ENCODE data around the gene OR14K1.
"Not testable (repeated sequence)": the region's sequence is repeated elsewhere in the genome, so short reads cannot be mapped to it uniquely, and the experiment has no call there.

Gene OR14K1

GRCh38 chr1:247738315-247738714 is at the start of gene OR14K1:
TSS of gene OR14K1 (plus strand) at chr1:247738615. CDS start at chr1:247738615, 0 bp downstream.
- no peak for TF ChIP-seq CTCF (conservative IDR thresholded peaks at IDR 0.05)
- H3K27ac ChIP-seq: no peak within 1 kb of the TSS

GRCh38 chr1:247701338-247701737 is 37.1 kb upstream of the OR14K1 start:
- no peak overlapping the region for H3K27ac ChIP-seq
- no peak for TF ChIP-seq CTCF (conservative IDR thresholded peaks at IDR 0.05)

- H3K27ac ChIP-seq: not testable (repeated sequence)
These were observed 27.7 kb upstream of the OR14K1 start for GRCh38 chr1:247710681-247711080.

GRCh38 chr1:247713753-247714152 is 24.7 kb upstream of the OR14K1 start:
- no peak overlapping the region for H3K27ac ChIP-seq
- TF ChIP-seq CTCF (conservative IDR thresholded peaks at IDR 0.05): no peak

GRCh38 chr1:247716546-247716945 is 21.9 kb upstream of the OR14K1 start, which contains the start of gene OR6F1:
TSS of gene OR6F1 (minus strand) at chr1:247716646. CDS start at chr1:247712755, 3,891 bp downstream.
- no peak within 1 kb of the TSS for H3K27ac ChIP-seq
- TF ChIP-seq CTCF (conservative IDR thresholded peaks at IDR 0.05): no peak

- H3K27ac ChIP-seq: no peak overlapping the region
- no peak for TF ChIP-seq CTCF (conservative IDR thresholded peaks at IDR 0.05)
These were observed 17.2 kb upstream of the OR14K1 start for GRCh38 chr1:247721222-247721621.

- H3K27ac ChIP-seq: no peak overlapping the region
- TF ChIP-seq CTCF (conservative IDR thresholded peaks at IDR 0.05): no peak
These were observed 2.3 kb downstream of the OR14K1 start for GRCh38 chr1:247740721-247741120.

GRCh38 chr1:247741756-247742155 is 3.3 kb downstream of the OR14K1 start:
- H3K27ac ChIP-seq: no peak overlapping the region

GRCh38 chr1:247742215-247742760 is 3.9 kb downstream of the OR14K1 start:
- not testable (repeated sequence) for H3K27ac ChIP-seq

More at GRCh38 chr1:247741756-247742155, 3.3 kb downstream of the OR14K1 start:
- TF ChIP-seq CTCF (conservative IDR thresholded peaks at IDR 0.05): no peak

All from VCaP (cell line).